Ishikawa (cell line): ENCODE measurements around the gene EML6.

ENCODE experiments used
- CEBPB ChIP-seq: IDR thresholded peaks from 2 replicates; pipeline ENCODE4 v1.6.1; 2012
- CREB1 ChIP-seq: IDR thresholded peaks from 2 replicates; pipeline ENCODE4 v1.6.1; 2012; ENCODE audit warnings: low read depth
- EP300 ChIP-seq: IDR thresholded peaks from 2 replicates; pipeline ENCODE4 v1.6.1; 2012; ENCODE audit warnings: borderline replicate concordance
- FOXM1 ChIP-seq: IDR thresholded peaks from 2 replicates; pipeline ENCODE4 v1.6.1; 2012; ENCODE audit warnings: low read depth, borderline replicate concordance
- MAX ChIP-seq: IDR thresholded peaks from 2 replicates; pipeline ENCODE4 v1.6.1; 2012
- RAD21 ChIP-seq: IDR thresholded peaks from 2 replicates; pipeline ENCODE4 v1.6.1; 2012; ENCODE audit warnings: low read depth
- REST ChIP-seq: IDR thresholded peaks from 2 replicates; pipeline ENCODE4 v1.6.1; 2012; ENCODE audit warnings: low read depth, mild to moderate bottlenecking
- TAF1 ChIP-seq: IDR thresholded peaks from 2 replicates; pipeline ENCODE4 v1.6.1; 2012; ENCODE audit warnings: low read depth, mild to moderate bottlenecking
- TEAD4 ChIP-seq: IDR thresholded peaks from 2 replicates; pipeline ENCODE4 v1.6.1; 2012
- YY1 ChIP-seq: IDR thresholded peaks from 2 replicates; pipeline ENCODE4 v1.6.1; 2012; ENCODE audit warnings: low read depth

GRCh38 chr2:54724560-54725342 is 1.3 kb downstream of the EML6 start:
- TF ChIP-seq CEBPB (no peak), EP300 (no peak), TEAD4 (no peak), FOXM1 (no peak), YY1 (no peak), CREB1 (no peak), REST (no peak), RAD21 (no peak), TAF1 (no peak), MAX (no peak)
